Measurements from ENCODE around the gene KCNS3.

DNA sequence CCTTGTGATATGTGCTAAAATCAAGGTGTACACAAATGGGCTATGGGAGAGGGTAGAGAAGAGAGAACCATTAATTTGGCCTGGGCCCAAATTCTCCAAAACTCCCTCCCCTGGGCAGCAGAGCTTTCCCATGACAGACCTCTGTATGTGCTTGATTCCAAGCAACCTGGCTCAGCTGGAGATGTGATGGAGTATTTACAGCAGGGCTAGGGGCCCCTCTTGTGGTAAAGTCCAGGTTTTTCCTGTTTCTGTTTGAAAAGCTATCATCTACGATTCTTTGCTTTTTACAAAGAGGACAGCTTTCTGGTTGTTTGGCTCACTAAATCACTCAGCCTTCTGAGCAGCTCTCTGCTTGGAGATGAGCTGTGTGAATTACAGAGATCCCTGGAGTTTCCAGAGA is 40.3 kb downstream of the KCNS3 start:
- TF ChIP-seq, protein P1, sequence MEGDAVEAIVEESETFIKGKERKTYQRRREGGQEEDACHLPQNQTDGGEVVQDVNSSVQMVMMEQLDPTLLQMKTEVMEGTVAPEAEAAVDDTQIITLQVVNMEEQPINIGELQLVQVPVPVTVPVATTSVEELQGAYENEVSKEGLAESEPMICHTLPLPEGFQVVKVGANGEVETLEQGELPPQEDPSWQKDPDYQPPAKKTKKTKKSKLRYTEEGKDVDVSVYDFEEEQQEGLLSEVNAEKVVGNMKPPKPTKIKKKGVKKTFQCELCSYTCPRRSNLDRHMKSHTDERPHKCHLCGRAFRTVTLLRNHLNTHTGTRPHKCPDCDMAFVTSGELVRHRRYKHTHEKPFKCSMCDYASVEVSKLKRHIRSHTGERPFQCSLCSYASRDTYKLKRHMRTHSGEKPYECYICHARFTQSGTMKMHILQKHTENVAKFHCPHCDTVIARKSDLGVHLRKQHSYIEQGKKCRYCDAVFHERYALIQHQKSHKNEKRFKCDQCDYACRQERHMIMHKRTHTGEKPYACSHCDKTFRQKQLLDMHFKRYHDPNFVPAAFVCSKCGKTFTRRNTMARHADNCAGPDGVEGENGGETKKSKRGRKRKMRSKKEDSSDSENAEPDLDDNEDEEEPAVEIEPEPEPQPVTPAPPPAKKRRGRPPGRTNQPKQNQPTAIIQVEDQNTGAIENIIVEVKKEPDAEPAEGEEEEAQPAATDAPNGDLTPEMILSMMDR (IDR thresholded peaks at IDR 0.05; ENCODE audit: low read depth, low read length, poor library complexity, severe bottlenecking), result no peak
- no peak for TF ChIP-seq EZH2phosphoT487 (IDR thresholded peaks at IDR 0.05; ENCODE audit: borderline replicate concordance, low read length)

Measured in DOHH2 (cell line).